OCI-LY1 (cell line): ENCODE measurements around the gene DIPK1C.

Experiments used
- H2AFZ ChIP-seq: fragments of 200-600 bp; sonication (generic), shearing (Covaris generic); 2 replicates; pipeline ENCODE4 v1.6.0; 2014; ENCODE audit warnings: antibody characterized with exemption, mild to moderate bottlenecking, low read length
- H3F3A ChIP-seq: fragments of 200-600 bp; sonication (generic), shearing (Covaris generic); 2 replicates; pipeline ENCODE4 v1.6.0; 2014; ENCODE audit warnings: mild to moderate bottlenecking, antibody characterized with exemption, low read length, moderate library complexity; ENCODE audit not compliant: insufficient read depth
- H3K27ac ChIP-seq: fragments of 200-600 bp; sonication (generic); 2 replicates; pipeline ENCODE4 v1.5.1; 2014; ENCODE audit warnings: low read length, mixed run types, mild to moderate bottlenecking, low read depth; ENCODE audit not compliant: poor library complexity, severe bottlenecking
- H3K27me3 ChIP-seq: fragments of 200-600 bp; sonication (generic); 2 replicates; pipeline ENCODE4 v1.6.0; 2014; ENCODE audit warnings: antibody characterized with exemption, mild to moderate bottlenecking, low read length, moderate library complexity; ENCODE audit not compliant: insufficient read depth
- H3K36me3 ChIP-seq: fragments of 200-600 bp; sonication (generic); 2 replicates; pipeline ENCODE4 v1.6.1; 2014; ENCODE audit warnings: mild to moderate bottlenecking, antibody characterized with exemption, low read length, moderate library complexity, mixed read lengths; ENCODE audit not compliant: insufficient read depth
- H3K4me1 ChIP-seq: fragments of 200-600 bp; sonication (generic); 2 replicates; pipeline ENCODE4 v1.5.1; 2014; ENCODE audit warnings: mild to moderate bottlenecking, low read length, moderate library complexity; ENCODE audit not compliant: insufficient read depth, severe bottlenecking
- H3K4me2 ChIP-seq: fragments of 200-600 bp; sonication (generic), shearing (Covaris generic); 2 replicates; pipeline ENCODE4 v1.6.1; 2014; ENCODE audit warnings: low read length
- H3K4me3 ChIP-seq: fragments of 200-600 bp; sonication (generic); 2 replicates; pipeline ENCODE4 v1.5.1; 2014; ENCODE audit warnings: low read length, low read depth, mild to moderate bottlenecking, mixed read lengths; ENCODE audit not compliant: poor library complexity, severe bottlenecking
- H3K79me2 ChIP-seq: fragments of 200-600 bp; shearing (Covaris generic); 2 replicates; pipeline ENCODE4 v1.6.1; 2016; ENCODE audit warnings: mixed run types, low read length, mixed read lengths; ENCODE audit not compliant: insufficient read depth
- H3K9ac ChIP-seq: fragments of 200-600 bp; sonication (generic), shearing (Covaris generic); 2 replicates; pipeline ENCODE4 v1.6.1; 2014; ENCODE audit warnings: mild to moderate bottlenecking, low read length, mixed read lengths
- H3K9me2 ChIP-seq: fragments of 200-600 bp; sonication (generic), shearing (Covaris generic); 2 replicates; pipeline ENCODE4 v1.6.1; 2014; ENCODE audit warnings: low read depth, mild to moderate bottlenecking, low read length, mixed read lengths
- H3K9me3 ChIP-seq: fragments of 200-600 bp; shearing (Covaris generic); 2 replicates; pipeline ENCODE4 v1.6.1; 2014; ENCODE audit warnings: low read length, mixed read lengths
- H4K20me1 ChIP-seq: fragments of 200-600 bp; sonication (generic), shearing (Covaris generic); 2 replicates; pipeline ENCODE4 v1.6.0; 2016; ENCODE audit warnings: mild to moderate bottlenecking, low read length; ENCODE audit not compliant: insufficient read depth
- EZH2 ChIP-seq: fragments of 200-600 bp; sonication (generic), shearing (Covaris generic); IDR thresholded peaks from 2 replicates; pipeline ENCODE4 v1.8.0; 2017; ENCODE audit warnings: borderline replicate concordance, mixed run types, mild to moderate bottlenecking, antibody characterized with exemption, low read length, moderate library complexity, mixed read lengths
- TF ChIP-seq, protein P1 (sequence below): fragments of 200-600 bp; sonication (generic), shearing (Covaris generic); IDR thresholded peaks from 2 replicates; pipeline ENCODE4 v1.5.1; 2017; ENCODE audit warnings: mild to moderate bottlenecking, antibody characterized with exemption, low read length, moderate library complexity, mixed read lengths

Gene DIPK1C

DNA sequence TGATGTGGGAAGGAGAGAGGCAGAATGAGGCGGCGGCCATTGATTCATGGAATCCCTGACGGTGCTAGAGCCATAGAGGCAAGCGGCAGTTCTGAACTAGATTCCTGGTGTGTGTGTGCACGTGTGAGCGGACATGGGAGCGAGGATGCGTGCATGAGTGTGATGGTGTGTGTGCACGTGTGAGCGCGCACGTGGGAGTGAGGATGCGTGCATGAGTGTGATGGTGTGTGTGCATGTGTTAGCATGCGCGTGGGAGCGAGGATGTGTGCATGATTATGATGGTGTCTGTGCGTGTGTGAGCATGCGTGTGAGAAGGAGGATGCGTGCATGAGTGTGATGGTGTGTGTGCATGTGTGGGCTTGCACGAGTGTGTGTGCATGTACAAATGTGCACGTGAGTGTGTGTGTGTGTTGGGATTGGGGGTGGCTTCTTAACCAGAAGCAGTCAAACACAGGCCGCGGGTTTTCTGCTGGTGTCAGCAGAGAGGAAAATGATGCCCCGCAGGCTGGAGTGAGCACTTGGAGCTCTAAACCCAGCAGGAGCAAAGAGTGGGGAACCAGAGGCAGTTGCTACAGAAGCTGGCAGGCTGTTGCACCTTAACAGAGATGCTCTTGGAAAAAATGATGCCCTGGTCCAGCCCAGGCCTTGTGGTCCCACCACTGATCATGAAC is 29.5 kb downstream of the DIPK1C start:
- H3K27me3 ChIP-seq = 0 out of 2 replicates have a peak, but pooled peaks cover 6% of the 10 kb centered on the region
- no peak overlapping the region for H3K9ac ChIP-seq
- H3K4me2 ChIP-seq = no peak overlapping the region
- H3K9me2 ChIP-seq = no peaks in the 10 kb centered on the region
- no peaks in the 10 kb centered on the region for H3K4me1 ChIP-seq
- H3K79me2 ChIP-seq = no peaks in the 10 kb centered on the region
- H3K36me3 ChIP-seq = no peaks in the 10 kb centered on the region
- H2AFZ ChIP-seq = no peak overlapping the region
- no peaks in the 10 kb centered on the region for H3F3A ChIP-seq
- no peak overlapping the region for H3K27ac ChIP-seq
- TF ChIP-seq, protein P1, sequence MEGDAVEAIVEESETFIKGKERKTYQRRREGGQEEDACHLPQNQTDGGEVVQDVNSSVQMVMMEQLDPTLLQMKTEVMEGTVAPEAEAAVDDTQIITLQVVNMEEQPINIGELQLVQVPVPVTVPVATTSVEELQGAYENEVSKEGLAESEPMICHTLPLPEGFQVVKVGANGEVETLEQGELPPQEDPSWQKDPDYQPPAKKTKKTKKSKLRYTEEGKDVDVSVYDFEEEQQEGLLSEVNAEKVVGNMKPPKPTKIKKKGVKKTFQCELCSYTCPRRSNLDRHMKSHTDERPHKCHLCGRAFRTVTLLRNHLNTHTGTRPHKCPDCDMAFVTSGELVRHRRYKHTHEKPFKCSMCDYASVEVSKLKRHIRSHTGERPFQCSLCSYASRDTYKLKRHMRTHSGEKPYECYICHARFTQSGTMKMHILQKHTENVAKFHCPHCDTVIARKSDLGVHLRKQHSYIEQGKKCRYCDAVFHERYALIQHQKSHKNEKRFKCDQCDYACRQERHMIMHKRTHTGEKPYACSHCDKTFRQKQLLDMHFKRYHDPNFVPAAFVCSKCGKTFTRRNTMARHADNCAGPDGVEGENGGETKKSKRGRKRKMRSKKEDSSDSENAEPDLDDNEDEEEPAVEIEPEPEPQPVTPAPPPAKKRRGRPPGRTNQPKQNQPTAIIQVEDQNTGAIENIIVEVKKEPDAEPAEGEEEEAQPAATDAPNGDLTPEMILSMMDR = no peak
- TF ChIP-seq EZH2 = no peak
- H4K20me1 ChIP-seq = no peaks in the 10 kb centered on the region
- no peak overlapping the region for H3K4me3 ChIP-seq
- no peaks in the 10 kb centered on the region for H3K9me3 ChIP-seq

DNA sequence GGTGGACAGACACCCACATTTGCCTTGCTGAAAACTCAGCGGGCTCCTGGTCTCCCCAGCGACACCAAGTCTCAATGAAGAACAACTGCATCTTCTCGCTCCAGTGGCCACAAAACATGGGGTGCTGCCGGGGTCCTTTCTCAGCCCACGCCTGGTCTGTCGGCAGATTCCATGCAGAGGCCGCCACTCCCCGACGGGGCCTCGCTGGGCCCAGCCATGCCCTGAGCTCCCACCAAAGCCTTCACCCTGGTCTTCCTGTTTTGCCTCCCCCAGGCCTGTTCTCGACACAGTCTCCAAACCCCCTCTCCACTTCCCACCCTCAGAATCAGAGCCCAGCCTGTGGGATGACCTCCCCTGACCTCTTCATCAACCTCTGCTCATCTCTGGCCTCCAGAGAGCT is 31.2 kb downstream of the DIPK1C start:
- no peaks in the 10 kb centered on the region for H4K20me1 ChIP-seq
- no peaks in the 10 kb centered on the region for H3K4me1 ChIP-seq
- TF ChIP-seq, protein P1 = no peak
- TF ChIP-seq EZH2 = no peak
- H3K4me2 ChIP-seq = no peak overlapping the region
- no peak overlapping the region for H2AFZ ChIP-seq
- H3F3A ChIP-seq = no peaks in the 10 kb centered on the region
- no peak overlapping the region for H3K4me3 ChIP-seq
- H3K9me3 ChIP-seq = no peaks in the 10 kb centered on the region
- H3K79me2 ChIP-seq = no peaks in the 10 kb centered on the region
- no peak overlapping the region for H3K27ac ChIP-seq
- 0 out of 2 replicates have a peak, but pooled peaks cover 6% of the 10 kb centered on the region for H3K27me3 ChIP-seq
- H3K36me3 ChIP-seq = no peaks in the 10 kb centered on the region
- H3K9ac ChIP-seq = no peak overlapping the region
- H3K9me2 ChIP-seq = no peaks in the 10 kb centered on the region

DNA sequence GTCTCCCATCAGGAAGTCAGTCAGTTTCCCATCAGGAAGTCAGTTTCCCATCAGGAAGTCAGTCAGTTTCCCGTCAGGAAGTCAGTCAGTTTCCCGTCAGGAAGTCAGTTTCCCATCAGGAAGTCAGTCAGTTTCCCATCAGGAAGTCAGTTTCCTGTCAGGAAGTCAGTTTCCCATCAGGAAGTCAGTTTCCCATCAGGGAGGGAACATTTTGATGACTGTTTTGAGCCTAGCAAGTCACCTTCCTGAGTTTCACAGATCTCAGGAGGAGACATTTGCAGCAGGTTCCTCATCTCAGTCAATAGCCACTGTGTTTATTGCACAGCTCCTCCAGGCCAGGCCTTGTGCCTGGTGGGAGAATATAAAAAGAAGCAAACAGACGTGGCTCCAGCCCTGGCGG is 31.9 kb downstream of the DIPK1C start:
- no peaks in the 10 kb centered on the region for H3K4me1 ChIP-seq
- no peak overlapping the region for H2AFZ ChIP-seq
- H3K4me3 ChIP-seq = no peak overlapping the region
- no peaks in the 10 kb centered on the region for H3K36me3 ChIP-seq
- H3K27ac ChIP-seq = no peak overlapping the region
- no peak for TF ChIP-seq EZH2
- TF ChIP-seq, protein P1 = no peak
- H3K9me2 ChIP-seq = no peaks in the 10 kb centered on the region
- H3K4me2 ChIP-seq = no peak overlapping the region
- no peaks in the 10 kb centered on the region for H4K20me1 ChIP-seq
- no peaks in the 10 kb centered on the region for H3K79me2 ChIP-seq
- H3K9ac ChIP-seq = no peak overlapping the region
- H3F3A ChIP-seq = no peaks in the 10 kb centered on the region
- 0 out of 2 replicates have a peak, but pooled peaks cover 6% of the 10 kb centered on the region for H3K27me3 ChIP-seq
- no peaks in the 10 kb centered on the region for H3K9me3 ChIP-seq
